SHP77 treated with DMSO at 0.1 percent for 48 hours (cell line): ENCODE data around the gene SERTM1.

Experiments
- DNase-seq: peaks from one replicate; lab custom pipeline; 2025; lab: John Stamatoyannopoulos, UW

Gene SERTM1

DNA sequence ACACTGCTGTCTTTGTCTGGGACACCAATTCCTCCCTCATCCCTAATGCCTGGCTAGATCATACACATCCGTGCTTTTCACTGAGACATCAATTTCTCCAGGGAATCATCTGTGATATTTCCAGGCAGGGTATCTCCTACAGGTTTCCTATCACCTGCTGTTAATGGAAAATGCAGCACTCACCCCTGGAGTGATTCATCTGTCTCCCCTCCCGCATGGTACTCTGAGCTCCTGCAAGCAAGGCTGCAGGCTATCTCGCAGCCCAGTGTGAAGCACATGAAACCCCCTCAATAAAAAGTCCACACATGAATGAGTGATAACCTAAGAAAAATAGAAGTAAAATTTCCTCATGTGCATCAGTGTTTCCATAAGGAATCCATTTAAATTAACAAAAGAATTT is 38.5 kb downstream of the SERTM1 start:
- no peak for DNase-seq

DNA sequence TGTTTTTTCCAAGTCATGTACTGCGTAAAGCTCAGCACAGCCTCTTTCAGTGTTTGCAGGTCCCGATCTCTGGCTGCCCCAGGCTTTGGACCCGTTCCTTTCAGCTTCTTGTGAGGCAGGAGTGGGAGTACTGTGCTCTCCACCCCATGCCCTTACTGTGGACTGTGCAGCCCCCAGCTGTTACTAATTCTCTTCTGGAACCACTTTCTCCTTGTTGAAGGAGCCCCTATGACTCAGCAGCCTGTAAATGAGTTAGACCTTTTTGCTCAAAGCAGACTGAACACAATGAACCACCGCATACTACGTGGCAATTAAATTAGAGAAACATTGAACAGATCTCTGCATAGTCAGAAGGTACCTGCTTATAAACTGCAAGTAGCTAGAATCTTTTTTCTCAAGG is 39.0 kb downstream of the SERTM1 start:
- DNase-seq: no peak

DNA sequence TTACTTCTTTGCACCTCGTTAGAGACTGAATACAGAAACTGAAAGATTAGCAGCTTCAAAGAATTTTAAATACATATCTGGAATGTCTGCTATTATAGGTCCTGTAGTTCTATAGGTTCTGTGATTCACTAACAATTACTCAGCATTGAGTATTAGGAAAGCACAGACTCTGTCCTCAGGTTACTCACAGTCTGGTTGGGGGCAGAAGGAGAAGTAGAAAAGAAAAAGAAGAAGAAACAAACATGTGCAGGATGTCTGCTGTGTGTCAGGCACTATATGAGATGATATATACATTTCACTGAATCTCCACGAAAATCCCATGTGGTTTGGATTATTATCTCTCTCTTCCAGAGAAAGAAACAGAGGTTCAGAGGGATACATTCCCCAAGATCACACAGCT is 40.1 kb downstream of the SERTM1 start:
- no peak for DNase-seq

DNA sequence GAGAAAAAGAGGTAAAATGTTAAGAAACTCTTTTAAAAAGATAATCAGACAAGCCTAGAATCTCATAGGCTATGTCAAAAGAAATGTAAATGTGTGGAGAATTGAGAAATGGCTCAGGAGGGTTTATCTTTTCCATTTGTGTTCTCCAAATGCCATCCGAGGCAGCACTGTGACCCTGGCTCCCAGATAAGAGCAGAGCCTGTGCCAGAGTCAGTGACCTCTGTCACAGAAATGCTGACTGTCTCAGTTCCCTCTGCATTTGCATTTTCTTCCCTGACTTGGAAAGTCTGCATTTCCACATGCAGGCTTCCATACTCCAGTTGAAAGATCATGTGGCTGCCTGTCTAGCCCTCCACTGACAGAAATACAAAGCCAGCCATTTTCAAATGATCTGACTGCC is 42.0 kb downstream of the SERTM1 start:
- no peak for DNase-seq

DNA sequence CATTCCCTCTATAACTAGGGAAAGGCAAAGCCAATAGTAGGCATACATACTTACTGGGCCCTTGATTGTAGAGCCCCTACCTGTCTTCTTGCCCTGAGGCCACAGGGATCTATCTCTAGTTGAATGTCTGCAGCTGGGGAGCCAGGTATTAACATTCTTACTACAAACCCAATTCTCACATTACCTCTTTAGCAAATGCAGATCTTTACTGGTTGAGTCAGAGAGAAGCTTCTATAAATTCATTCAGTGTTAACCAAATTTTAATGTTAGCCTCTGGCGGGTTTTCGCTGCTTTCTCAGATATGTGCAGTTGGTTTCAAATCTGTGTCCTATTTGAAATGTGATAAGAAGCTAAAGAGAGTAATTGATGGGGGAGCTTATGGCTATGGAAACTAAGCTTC is 43.2 kb downstream of the SERTM1 start:
- DNase-seq: no peak

DNA sequence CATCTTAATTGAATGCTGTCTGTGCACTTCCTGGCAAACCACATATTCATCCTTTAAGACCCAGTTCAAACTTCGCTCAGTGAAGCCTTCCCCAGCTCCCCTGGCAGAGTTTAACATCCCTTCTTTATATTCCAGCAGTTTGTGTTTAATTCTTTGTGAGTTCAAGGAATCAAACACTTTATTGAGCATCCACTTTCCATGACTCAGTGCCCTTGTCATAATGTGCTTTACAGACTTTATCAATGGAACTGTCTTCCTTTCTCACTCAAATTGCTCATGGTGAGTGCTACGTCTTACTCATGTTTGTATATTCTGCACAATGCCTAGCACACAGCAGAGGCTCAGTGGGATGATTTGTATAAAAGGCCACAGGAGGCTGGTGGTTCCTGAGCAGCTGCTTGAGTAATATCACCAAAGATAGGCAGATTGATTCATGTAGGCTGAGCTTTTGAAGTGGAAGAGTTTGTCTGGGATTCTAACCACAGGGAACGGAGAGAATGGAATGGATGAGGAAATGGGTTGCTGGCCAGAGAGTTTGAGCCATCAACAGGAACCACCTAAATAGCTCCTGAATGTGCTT is 44.2 kb downstream of the SERTM1 start:
- DNase-seq: no peak

DNA sequence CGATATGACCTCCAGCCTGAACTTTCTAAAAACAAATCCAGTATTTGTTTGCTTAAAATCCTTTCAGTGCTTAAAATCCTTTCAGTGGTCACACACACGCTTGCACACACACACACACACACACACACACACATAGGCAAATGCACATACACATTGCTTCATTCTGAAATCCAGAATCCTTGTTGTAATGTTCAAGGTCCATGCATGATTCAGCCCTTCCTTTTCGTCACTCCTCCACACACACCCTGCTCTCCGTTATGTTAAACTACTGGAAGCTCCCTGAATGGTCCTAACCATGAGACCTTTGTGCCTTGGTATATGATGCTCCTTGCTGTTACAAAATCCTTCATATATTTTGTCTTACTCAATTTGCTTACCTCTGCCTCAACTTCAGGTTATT is 44.9 kb downstream of the SERTM1 start:
- no peak for DNase-seq

DNA sequence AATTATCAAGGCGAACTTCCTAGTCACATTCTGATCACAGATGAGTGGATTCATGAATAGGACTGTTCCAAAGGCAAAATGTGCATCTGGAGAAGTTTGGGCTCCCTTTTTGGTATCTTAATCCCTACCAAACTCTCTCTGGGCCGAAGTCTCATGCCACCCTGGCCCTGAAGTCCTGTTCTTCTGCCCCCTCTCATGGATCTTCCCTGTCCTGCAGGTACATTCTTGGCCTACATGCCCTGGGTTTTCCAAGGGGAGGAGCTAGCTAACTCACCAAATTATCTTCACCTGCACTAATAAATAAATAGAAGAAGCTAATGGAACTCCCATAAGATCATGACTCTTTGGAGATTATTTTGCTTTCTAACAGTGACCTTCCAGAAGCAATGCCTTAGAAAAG is 50.3 kb downstream of the SERTM1 start:
- no peak for DNase-seq

DNA sequence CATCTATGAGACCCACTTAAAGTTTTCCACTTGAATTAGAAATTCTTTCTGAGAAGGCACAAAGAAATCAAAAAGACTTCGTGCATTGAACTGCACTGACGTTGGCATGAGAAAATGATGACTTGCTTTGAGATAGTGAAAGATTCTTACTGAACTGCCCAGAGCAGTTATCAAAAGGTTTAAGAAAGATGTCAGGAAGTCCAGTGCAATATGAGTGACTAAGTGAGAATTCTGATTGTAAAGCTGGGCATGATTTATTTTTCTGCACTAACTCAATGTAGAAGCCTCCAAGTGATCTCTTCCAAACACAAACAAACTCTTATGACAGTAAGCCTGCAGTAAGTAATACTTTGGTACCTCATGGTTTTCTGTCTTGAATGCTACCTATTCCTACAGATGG is 52.1 kb downstream of the SERTM1 start:
- DNase-seq: no peak

DNA sequence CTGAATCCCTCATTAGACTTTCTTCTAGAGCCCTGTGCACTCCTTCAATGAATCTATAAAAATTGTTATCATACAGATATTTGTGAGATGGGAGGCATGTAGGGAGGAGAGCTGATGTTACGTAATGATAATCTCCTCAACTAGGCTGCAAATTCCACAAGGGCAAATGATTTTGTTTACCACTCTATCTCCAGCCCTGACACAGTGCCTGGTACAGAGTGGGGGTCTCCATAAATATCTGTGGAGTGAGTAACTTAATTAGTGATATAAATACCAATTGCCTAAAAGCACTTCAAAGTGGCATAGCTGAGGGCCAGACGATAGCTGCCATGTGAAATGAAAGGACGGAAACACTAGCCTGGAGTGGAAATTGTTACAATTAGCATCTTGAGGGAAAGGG is 54.2 kb downstream of the SERTM1 start:
- no peak for DNase-seq

DNA sequence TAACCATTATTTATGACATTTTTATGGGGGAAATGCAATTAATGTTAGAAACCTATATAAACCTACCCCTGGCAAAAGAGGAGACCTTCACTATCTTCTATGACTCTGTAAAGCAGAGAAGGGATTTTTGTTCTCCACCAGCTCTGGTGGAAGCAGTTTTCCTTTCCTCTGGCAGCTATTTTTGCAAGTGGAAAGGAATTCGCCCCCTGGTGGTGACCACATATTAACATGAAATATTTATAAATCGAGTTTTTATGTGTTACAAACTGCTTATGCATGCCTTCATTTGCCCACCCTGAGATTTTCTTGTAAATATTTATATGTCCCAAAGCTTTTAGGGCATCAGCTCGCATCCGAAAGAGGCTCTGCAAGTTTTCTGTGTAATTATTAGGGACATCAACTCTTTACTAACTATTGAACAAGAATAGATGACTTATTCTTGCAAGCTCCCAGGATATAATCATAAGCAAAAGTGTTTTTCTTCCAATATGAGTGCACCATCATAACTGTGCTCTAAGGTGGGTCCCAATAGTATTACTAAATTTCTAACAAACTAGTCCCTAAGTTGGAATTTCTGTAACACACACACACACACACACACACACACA is 62.4 kb downstream of the SERTM1 start:
- peak; percentile 46 for DNase-seq

DNA sequence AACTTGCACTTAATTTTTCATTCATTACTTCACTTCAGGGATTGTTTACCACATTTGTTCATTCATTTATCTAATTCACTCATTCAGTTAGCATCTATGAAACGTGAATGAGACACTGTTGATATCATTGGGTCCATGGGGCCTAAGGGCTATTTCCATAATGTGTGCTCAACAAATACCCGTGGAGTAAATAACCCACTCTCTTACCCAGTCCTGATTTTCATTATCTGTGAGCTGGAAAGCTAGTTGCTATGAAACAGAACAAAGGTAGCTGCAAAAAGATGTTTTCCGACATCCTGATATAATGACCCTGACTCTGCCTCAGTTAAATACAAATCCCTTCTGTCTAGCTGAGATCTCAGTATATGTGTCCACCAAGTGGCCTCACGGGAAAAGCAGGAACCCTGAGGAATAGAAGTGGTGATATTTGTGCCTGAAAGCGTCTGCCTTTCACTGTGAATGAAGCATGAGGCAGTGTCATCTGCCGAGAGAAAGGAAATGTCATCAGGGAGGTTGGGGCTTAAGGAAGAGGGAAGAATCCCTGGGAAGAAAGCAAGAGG is 63.8 kb downstream of the SERTM1 start:
- no peak for DNase-seq

DNA sequence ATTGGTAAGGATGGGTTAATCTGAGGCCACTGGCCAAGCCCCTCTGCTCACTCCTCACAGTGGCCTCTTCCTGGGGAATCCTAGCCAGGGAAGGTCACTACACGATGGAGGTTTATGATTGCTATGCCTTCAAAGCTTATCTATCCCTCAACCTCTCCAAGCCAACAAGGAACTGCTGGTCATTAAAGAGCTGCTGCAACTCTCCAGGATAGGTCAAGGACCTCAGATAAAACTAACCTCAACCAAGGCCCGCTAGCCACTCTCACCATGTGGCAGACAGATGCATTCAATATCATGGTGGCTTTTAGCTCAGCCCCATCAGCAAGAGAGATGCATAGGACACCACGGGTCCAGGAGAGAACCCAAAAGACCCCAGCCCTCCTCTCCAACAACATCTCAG is 71.6 kb downstream of the SERTM1 start:
- no peak for DNase-seq

DNA sequence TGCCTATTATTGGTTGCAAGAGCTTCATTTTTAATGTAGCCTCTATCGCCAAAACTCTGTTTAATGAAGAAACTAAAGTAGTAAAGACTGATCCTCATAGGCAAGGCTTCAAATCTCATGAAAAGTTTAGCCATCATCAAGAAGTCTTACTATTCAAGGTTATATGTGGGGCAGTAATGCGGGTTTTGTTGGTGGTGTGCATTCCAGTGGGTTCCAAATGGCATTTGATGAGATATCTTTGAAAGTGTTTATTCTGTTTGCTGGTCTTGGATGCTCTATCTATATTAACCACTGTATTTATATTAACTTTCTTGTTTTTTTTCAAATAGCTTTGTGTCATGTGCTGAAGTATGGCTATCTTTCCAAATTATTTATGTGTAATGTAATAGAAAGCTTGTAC is 72.2 kb downstream of the SERTM1 start:
- no peak for DNase-seq
